Neuronal stem cell (in vitro differentiated cells): ENCODE measurements around the gene FOXS1.

Experiments
- DNase-seq: peaks from one replicate; pipeline ENCODE4 v3.0.0-alpha.2; 2013; ENCODE audit warnings: low spot score
- H2AFZ ChIP-seq: one replicate; pipeline ENCODE4 v1.6.1; 2013; ENCODE audit warnings: mild to moderate bottlenecking, low read length, inconsistent platforms
- H2AK5ac ChIP-seq: 2 replicates; pipeline ENCODE4 v1.6.1; 2013; ENCODE audit warnings: low read depth, mild to moderate bottlenecking, inconsistent platforms, low read length, moderate library complexity, mixed read lengths
- H2BK120ac ChIP-seq: 2 replicates; pipeline ENCODE4 v1.6.1; 2013; ENCODE audit warnings: low read depth, mild to moderate bottlenecking, inconsistent platforms, low read length, moderate library complexity, mixed read lengths
- H2BK12ac ChIP-seq: one replicate; pipeline ENCODE4 v1.6.1; 2013; ENCODE audit warnings: low read length, inconsistent platforms
- H2BK15ac ChIP-seq: 2 replicates; pipeline ENCODE4 v1.6.1; 2013; ENCODE audit warnings: mild to moderate bottlenecking, low read length, inconsistent platforms, mixed read lengths
- H2BK5ac ChIP-seq: one replicate; pipeline ENCODE4 v1.6.1; 2013; ENCODE audit warnings: inconsistent platforms, mild to moderate bottlenecking, low read length, moderate library complexity
- H3K14ac ChIP-seq: one replicate; pipeline ENCODE4 v1.6.1; 2013; ENCODE audit warnings: low read length, inconsistent platforms
- H3K18ac ChIP-seq: 2 replicates; pipeline ENCODE4 v1.6.1; 2013; ENCODE audit warnings: low read length, inconsistent platforms
- H3K23ac ChIP-seq: 2 replicates; pipeline ENCODE4 v1.6.1; 2013; ENCODE audit warnings: low read depth, mild to moderate bottlenecking, mixed read lengths, low read length, inconsistent platforms; ENCODE audit not compliant: poor library complexity
- H3K27ac ChIP-seq: replicated peaks from 3 replicates; pipeline ENCODE4 v1.5.1; 2013; ENCODE audit warnings: low read length, inconsistent platforms
- H3K27me3 ChIP-seq, 3 experiments: 2 replicates each; pipeline ENCODE4 v1.6.1; 2013; ENCODE audit warnings: low read length in 3 of 3, mild to moderate bottlenecking in 2 of 3, inconsistent platforms in 1 of 3, low read depth in 1 of 3, mixed read lengths in 1 of 3, moderate library complexity in 1 of 3; ENCODE audit not compliant: control insufficient read depth in 3 of 3, insufficient read depth in 3 of 3
- H3K36me3 ChIP-seq, 2 donors: replicated peaks in 1 of 2; 2 replicates each; pipeline ENCODE4 v1.6.1; 2013; ENCODE audit warnings: low read length in 2 of 2; ENCODE audit not compliant: control insufficient read depth in 2 of 2, insufficient read depth in 2 of 2
- H3K4ac ChIP-seq: 2 replicates; pipeline ENCODE4 v1.6.1; 2013; ENCODE audit warnings: inconsistent platforms, mild to moderate bottlenecking, low read length, moderate library complexity
- H3K4me1 ChIP-seq, 2 donors: 1 replicate in 1 of 2; 2 replicates in 1 of 2; pipeline ENCODE4 v1.6.1; 2013; ENCODE audit warnings: low read length in 2 of 2, low read depth in 1 of 2; ENCODE audit not compliant: control insufficient read depth in 2 of 2, insufficient read depth in 1 of 2
- H3K4me2 ChIP-seq: one replicate; pipeline ENCODE4 v1.6.1; 2013; ENCODE audit warnings: mild to moderate bottlenecking, low read length, inconsistent platforms; ENCODE audit not compliant: insufficient read depth, poor library complexity, severe bottlenecking
- H3K4me3 ChIP-seq, 2 donors: 2 replicates each; pipeline ENCODE4 v1.5.1; 2013; ENCODE audit warnings: low read length in 2 of 2, mild to moderate bottlenecking in 2 of 2, inconsistent platforms in 1 of 2, moderate library complexity in 1 of 2
- H3K79me1 ChIP-seq: one replicate; pipeline ENCODE4 v1.6.1; 2013; ENCODE audit warnings: low read depth, mild to moderate bottlenecking, inconsistent platforms, low read length, moderate library complexity
- H3K9ac ChIP-seq: one replicate; pipeline ENCODE4 v1.6.1; 2013; ENCODE audit warnings: mild to moderate bottlenecking, low read depth, low read length, inconsistent platforms; ENCODE audit not compliant: poor library complexity
- H3K9me3 ChIP-seq, 2 donors: replicated peaks in 1 of 2; 2 replicates each; pipeline versions ENCODE3 to v1.6.1; 2013; ENCODE audit warnings: low read length in 2 of 2, mild to moderate bottlenecking in 2 of 2, inconsistent platforms in 1 of 2, low read depth in 1 of 2, mixed read lengths in 1 of 2, moderate library complexity in 1 of 2; ENCODE audit not compliant: control insufficient read depth in 2 of 2, insufficient read depth in 1 of 2
- H4K8ac ChIP-seq: one replicate; pipeline ENCODE4 v1.6.1; 2013; ENCODE audit warnings: low read depth, mild to moderate bottlenecking, inconsistent platforms, low read length, moderate library complexity
- H4K91ac ChIP-seq: one replicate; pipeline ENCODE4 v1.6.1; 2013; ENCODE audit warnings: low read length, low read depth, mild to moderate bottlenecking, inconsistent platforms; ENCODE audit not compliant: poor library complexity
- WGBS, 2 donors: extraction: QIAGEN DNeasy Blood & Tissue Kit; methylation state at CpG; one replicate each; pipeline ENCODE4 v1.1.7; 2013; ENCODE audit warnings: missing lambda C conversion rate in 2 of 2, mixed read lengths in 1 of 2; ENCODE audit not compliant: insufficient read length in 2 of 2, insufficient replicate concordance in 1 of 2; ENCODE audit errors: extremely low coverage in 2 of 2; 5-methylcytosine and 5-hydroxymethylcytosine counted together

Gene FOXS1

DNA sequence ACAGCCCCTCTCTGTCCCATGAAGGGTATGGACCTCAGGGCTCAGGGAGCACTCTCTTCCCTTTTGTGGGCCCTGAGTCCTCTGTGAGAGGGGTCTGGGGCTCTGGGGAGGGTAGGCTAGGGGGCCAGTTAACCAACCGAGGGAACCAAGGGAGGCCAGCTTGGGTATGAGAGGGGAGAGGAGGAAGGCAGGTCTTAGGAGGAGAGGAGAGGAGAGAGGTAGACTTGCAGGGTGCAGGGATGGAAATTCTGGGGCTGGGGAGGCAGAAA, 24.2 kb upstream of the FOXS1 start:
- peak overlapping the region; percentile 31 for H2BK5ac ChIP-seq
- H3K9ac ChIP-seq: peak overlapping the region; percentile 94
- H3K4me2 ChIP-seq: peak overlapping the region; percentile 98
- peak overlapping the region; percentile 89 for H2AFZ ChIP-seq
- no CpG with 5 or more reads among the region's 1 CpG for WGBS, 2 donors
- peak overlapping the region; percentile 93 for H3K18ac ChIP-seq
- H3K36me3 ChIP-seq: peaks cover 0 to 23% of the 10 kb centered on the region in 2 donors
- H4K91ac ChIP-seq: no peak overlapping the region
- H2AK5ac ChIP-seq: peak overlapping the region; percentile 78
- H3K27me3 ChIP-seq: peaks cover 0 to 30% (median 5%) of the 10 kb centered on the region in 3 experiments
- H3K27ac ChIP-seq: no peak overlapping the region
- H2BK15ac ChIP-seq: no peak overlapping the region
- H2BK120ac ChIP-seq: no peak overlapping the region
- H3K4ac ChIP-seq: no peak overlapping the region
- peak overlapping the region; percentile 68 to 76 for H3K4me3 ChIP-seq
- peak overlapping the region; percentile 92 for H3K23ac ChIP-seq
- peak overlapping the region; percentile 97 for H3K14ac ChIP-seq
- peak overlapping the region; percentile 47 for H2BK12ac ChIP-seq
- H3K9me3 ChIP-seq: peaks cover 0 to 1% of the 10 kb centered on the region in 2 donors
- no peak overlapping the region for H4K8ac ChIP-seq
- H3K4me1 ChIP-seq: peaks cover 5 to 12% of the 10 kb centered on the region in 2 donors
- no peaks in the 10 kb centered on the region for H3K79me1 ChIP-seq
- no peak for DNase-seq

DNA sequence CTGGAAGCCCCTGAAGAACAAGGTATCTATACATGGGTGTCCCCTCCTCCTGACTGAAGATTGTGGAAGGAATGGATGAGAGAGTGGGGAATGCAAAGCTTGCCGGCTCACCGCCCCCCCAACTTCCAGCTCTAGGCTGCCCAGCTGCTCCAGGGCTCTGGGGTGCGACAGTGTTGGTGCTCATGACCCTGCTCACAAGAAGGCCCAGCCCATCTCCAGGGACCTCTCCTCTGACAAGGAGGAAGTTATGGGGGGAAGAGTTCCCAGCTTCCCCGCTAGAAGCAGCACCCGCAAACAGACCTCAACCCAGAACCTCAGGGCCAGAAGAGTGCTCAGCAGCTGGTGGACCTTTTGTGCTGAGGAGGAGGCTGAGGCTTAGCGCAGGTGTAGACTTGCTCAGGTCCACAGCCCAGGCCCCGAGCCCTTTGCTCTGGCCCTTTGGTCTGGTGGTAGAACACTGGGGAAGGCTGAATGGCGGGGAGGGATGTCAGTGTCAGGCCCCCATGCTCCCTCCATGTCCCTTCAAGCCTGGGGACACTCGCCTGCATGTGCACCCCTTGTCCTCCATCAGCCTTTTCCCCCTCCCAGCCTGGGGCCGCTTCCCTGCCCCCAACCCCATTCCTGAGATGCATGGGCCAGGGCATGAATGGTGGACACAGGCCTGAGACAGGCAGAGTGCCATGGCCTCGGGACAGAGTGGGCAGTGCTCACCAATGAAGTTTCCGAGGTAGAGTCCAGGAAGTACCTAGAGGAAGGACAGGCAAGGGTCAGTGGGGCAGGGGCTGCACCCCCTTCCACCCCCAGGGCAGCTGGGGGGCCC, 23.7 kb upstream of the FOXS1 start:
- peak overlapping the region; percentile 89 for H2AFZ ChIP-seq
- no CpG with 5 or more reads among the region's 12 CpGs for WGBS, 2 donors
- peaks cover 0 to 1% of the 10 kb centered on the region in 2 donors for H3K9me3 ChIP-seq
- H3K4me3 ChIP-seq: peak overlapping the region in 1 of 2 donors; percentile 68
- H2BK15ac ChIP-seq: no peak overlapping the region
- peaks cover 0 to 28% of the 10 kb centered on the region in 2 donors for H3K36me3 ChIP-seq
- peak overlapping the region; percentile 2 for H3K4ac ChIP-seq
- H2BK5ac ChIP-seq: no peak overlapping the region
- no peak overlapping the region for H4K91ac ChIP-seq
- no peak overlapping the region for H2BK120ac ChIP-seq
- no peak overlapping the region for H4K8ac ChIP-seq
- peak overlapping the region; percentile 78 for H2AK5ac ChIP-seq
- H3K27ac ChIP-seq: no peak overlapping the region
- peaks cover 5 to 12% of the 10 kb centered on the region in 2 donors for H3K4me1 ChIP-seq
- no peak overlapping the region for H3K14ac ChIP-seq
- no peak overlapping the region for H3K4me2 ChIP-seq
- peak overlapping the region; percentile 47 for H3K23ac ChIP-seq
- no peak for DNase-seq
- H3K27me3 ChIP-seq: peaks cover 0 to 30% (median 5%) of the 10 kb centered on the region in 3 experiments
- no peaks in the 10 kb centered on the region for H3K79me1 ChIP-seq
- H3K18ac ChIP-seq: peak overlapping the region; percentile 18
- H3K9ac ChIP-seq: peak overlapping the region; percentile 94
- peak overlapping the region; percentile 47 for H2BK12ac ChIP-seq

DNA sequence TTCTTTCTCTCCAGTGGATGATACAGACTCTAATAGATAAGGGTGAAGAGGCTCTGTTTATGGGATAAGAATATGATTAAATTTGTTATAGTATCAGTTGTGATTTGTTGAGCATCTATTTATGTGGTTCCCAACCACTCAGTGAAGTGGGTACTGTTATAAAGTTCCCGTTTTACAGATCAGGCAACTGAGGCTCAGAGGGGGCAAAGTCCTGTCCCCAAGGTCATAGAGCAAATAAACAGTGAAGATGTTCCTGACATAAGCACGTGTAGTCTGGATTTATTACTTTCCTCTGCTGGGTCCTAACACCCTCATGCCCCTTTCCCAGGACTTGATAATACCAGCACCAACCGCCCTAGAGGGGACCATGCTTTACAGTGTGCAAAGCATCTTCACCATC, 20.8 kb upstream of the FOXS1 start:
- no CpG with 5 or more reads among the region's 3 CpGs for WGBS, 2 donors
- Histone ChIP-seq H3K27ac (no peak overlapping the region), H3K9me3 (peaks cover 0 to 1% of the 10 kb centered on the region in 2 donors), H2BK15ac (no peak overlapping the region), H3K4me1 (peaks cover 11 to 14% of the 10 kb centered on the region in 2 donors), H3K4ac (no peak overlapping the region), H2AK5ac (no peak overlapping the region), H4K91ac (no peak overlapping the region), H4K8ac (no peak overlapping the region), H3K4me2 (no peak overlapping the region), H2AFZ (no peak overlapping the region), H3K79me1 (no peaks in the 10 kb centered on the region), H2BK5ac (no peak overlapping the region), H3K27me3 (peaks cover 0 to 25% (median 5%) of the 10 kb centered on the region in 3 experiments), H3K23ac (no peak overlapping the region), H3K9ac (no peak overlapping the region), H3K4me3 (no peak overlapping the region), H2BK120ac (no peak overlapping the region), H2BK12ac (no peak overlapping the region), H3K14ac (no peak overlapping the region), H3K18ac (no peak overlapping the region), H3K36me3 (peaks cover 0 to 40% of the 10 kb centered on the region in 2 donors)
- DNase-seq: no peak

DNA sequence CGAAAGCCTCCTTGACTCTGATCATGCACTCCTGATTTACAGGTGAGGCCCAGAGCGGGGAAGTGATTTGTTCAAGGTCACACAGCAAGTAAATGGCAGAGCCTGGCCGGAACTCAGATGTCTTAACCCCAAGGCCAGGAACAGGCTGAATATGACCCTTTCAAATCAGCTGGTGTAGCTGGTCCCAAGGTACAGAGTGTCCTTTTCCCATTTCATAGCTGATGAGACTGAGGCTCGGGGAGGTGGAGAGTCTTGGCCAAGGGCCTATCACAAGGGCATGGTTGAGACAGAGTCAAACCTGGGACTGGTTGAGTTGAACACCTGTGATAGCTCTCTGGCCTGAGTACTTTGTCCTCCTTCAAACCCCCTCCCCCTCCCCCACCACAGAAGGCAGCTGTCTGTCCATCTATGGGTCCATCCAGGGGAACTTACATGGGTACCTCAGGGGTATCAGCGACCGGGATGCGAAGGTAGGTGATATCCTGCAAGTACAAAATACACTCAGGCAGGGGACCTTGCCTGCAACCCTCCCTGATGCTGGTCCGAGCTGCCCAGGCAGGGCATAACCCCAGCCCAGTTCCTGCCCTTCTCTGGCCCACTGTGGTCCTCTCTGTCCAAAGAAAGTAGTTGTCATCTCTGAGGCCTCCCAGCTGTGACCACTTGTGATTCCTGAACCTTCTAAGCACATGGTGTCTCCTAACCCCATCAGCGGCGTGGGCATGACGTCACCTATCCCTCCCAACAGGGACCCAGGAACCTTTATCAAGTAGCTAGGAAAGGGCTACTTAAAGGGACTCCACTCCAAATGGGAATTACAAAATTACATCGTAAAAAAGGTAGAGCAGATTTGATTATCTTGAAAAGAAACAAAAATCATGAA, 19.4 kb upstream of the FOXS1 start:
- Histone ChIP-seq H3K23ac (no peak overlapping the region), H3K27me3 (peaks cover 0 to 15% (median under 1%) of the 10 kb centered on the region in 3 experiments), H2BK5ac (no peak overlapping the region), H3K18ac (no peak overlapping the region), H3K4ac (no peak overlapping the region), H2BK15ac (no peak overlapping the region), H2BK12ac (no peak overlapping the region), H3K4me1 (peaks cover 18 to 24% of the 10 kb centered on the region in 2 donors), H3K14ac (no peak overlapping the region), H2AK5ac (peak overlapping the region; percentile 27), H2AFZ (no peak overlapping the region), H4K91ac (no peak overlapping the region), H3K9ac (no peak overlapping the region), H3K4me2 (no peak overlapping the region), H3K27ac (no peak overlapping the region), H3K36me3 (peaks cover 0 to 40% of the 10 kb centered on the region in 2 donors), H2BK120ac (no peak overlapping the region), H4K8ac (no peak overlapping the region), H3K4me3 (no peak overlapping the region), H3K79me1 (no peaks in the 10 kb centered on the region), H3K9me3 (no peaks in the 10 kb centered on the region)
- no peak for DNase-seq
- WGBS, 2 donors: no CpG with 5 or more reads among the region's 12 CpGs
